Measurements from ENCODE around the gene CBLB.

CBLB gene

GRCh38 chr3:105780107-105780506 is 88.7 kb downstream of the CBLB start:
- Histone ChIP-seq H3K4me2 (ENCODE audit: insufficient read depth, low read length) (no peak overlapping the region), H3K9ac (ENCODE audit: low read depth, low read length) (no peak overlapping the region), H2AFZ (ENCODE audit: low read depth, low read length) (no peak overlapping the region), H3K27ac (ENCODE audit: low read length) (no peak overlapping the region), H3K27me3 (ENCODE audit: insufficient read depth, low read length, poor library complexity) (no peaks in the 10 kb centered on the region), H4K20me1 (ENCODE audit: insufficient read depth, low read length) (no peaks in the 10 kb centered on the region), H3K79me2 (ENCODE audit: insufficient read depth, low read length) (no peaks in the 10 kb centered on the region), H3K9me3 (ENCODE audit: insufficient read depth, low read length, severe bottlenecking) (no peaks in the 10 kb centered on the region), H3K4me3 (ENCODE audit: low read depth in 1 of 2, low read length in 2 of 2) (no peak overlapping the region), H3K4me1 (ENCODE audit: insufficient read depth, low read length) (no peaks in the 10 kb centered on the region), H3K36me3 (ENCODE audit: insufficient read depth, low read length) (no peaks in the 10 kb centered on the region)
- no peak for TF ChIP-seq CTCF (IDR thresholded peaks at IDR 0.05; ENCODE audit: borderline replicate concordance, extremely low read depth, low read length, poor library complexity, severe bottlenecking)
- TF ChIP-seq EZH2 (IDR thresholded peaks at IDR 0.05; ENCODE audit: borderline replicate concordance, low read depth, low read length, severe bottlenecking) = no peak
- no peak for ATAC-seq (ENCODE audit: insufficient read depth, low read depth)
- no peak for DNase-seq

DNA sequence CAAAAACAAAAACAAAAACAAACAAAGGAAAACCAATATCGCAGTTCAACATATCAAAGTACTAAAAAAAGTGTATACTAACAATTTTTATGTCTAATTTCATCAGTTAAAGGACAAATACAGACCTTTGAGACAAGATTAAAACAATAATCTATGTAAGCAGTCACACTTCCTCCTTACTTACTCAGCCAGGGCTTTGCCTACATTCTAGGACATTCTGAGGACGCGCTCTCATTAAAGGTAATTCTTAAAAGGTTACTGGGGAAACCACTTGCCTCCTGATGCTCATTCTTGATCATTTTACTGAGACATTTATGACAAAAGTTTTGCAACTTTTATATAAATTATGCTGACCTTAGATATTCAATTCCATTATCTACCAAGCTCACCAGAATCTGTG is 93.4 kb downstream of the CBLB start:
- Histone ChIP-seq H3K4me2 (ENCODE audit: insufficient read depth, low read length) (no peak overlapping the region), H3K4me1 (ENCODE audit: insufficient read depth, low read length) (no peaks in the 10 kb centered on the region), H3K79me2 (ENCODE audit: insufficient read depth, low read length) (no peaks in the 10 kb centered on the region), H3K27me3 (ENCODE audit: insufficient read depth, low read length, poor library complexity) (no peaks in the 10 kb centered on the region), H3K4me3 (ENCODE audit: low read depth in 1 of 2, low read length in 2 of 2) (no peak overlapping the region), H2AFZ (ENCODE audit: low read depth, low read length) (no peak overlapping the region), H3K36me3 (ENCODE audit: insufficient read depth, low read length) (0 out of 2 replicates have a peak, but pooled peaks cover 3% of the 10 kb centered on the region), H4K20me1 (ENCODE audit: insufficient read depth, low read length) (no peaks in the 10 kb centered on the region), H3K9ac (ENCODE audit: low read depth, low read length) (no peak overlapping the region), H3K27ac (ENCODE audit: low read length) (no peak overlapping the region), H3K9me3 (ENCODE audit: insufficient read depth, low read length, severe bottlenecking) (no peaks in the 10 kb centered on the region)
- TF ChIP-seq CTCF (IDR thresholded peaks at IDR 0.05; ENCODE audit: borderline replicate concordance, extremely low read depth, low read length, poor library complexity, severe bottlenecking) = no peak
- no peak for TF ChIP-seq EZH2 (IDR thresholded peaks at IDR 0.05; ENCODE audit: borderline replicate concordance, low read depth, low read length, severe bottlenecking)
- DNase-seq (no peak), ATAC-seq (ENCODE audit: insufficient read depth, low read depth) (no peak)

DNA sequence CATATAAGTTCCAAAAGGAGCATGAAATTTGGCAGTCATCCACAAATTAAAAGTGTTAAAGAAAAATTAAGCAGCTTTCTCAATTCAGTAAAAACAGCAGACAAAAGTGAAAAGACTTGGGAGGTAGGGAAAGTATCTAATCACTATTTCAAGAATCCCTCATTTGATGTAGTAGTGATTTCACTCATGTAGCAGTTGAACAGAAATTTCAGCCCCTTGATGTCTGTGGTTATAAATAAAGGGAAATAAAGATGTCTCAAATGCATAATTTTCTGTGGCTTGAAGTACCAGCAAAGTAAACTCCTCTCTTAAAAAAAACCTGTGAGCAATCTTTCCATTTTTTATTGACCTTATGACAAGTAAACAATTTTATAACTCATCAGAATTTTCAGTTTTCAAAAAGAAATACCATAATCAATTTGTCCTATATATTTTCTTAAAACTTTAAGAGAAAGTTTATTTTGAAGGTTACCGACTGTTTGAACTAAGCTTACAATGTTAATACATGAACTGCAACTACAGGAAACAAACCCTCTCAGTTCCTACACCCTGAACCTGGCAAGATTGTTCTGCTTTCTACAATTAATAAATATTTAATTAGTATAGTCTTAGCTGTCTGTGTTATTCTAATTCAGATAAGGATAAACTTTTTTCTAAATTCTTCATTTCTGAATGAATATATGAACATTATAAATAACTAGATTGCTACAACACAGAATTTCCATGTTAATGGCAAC is 94.2 kb downstream of the CBLB start:
- Histone ChIP-seq H4K20me1 (ENCODE audit: insufficient read depth, low read length) (no peaks in the 10 kb centered on the region), H3K27me3 (ENCODE audit: insufficient read depth, low read length, poor library complexity) (no peaks in the 10 kb centered on the region), H2AFZ (ENCODE audit: low read depth, low read length) (no peak overlapping the region), H3K79me2 (ENCODE audit: insufficient read depth, low read length) (no peaks in the 10 kb centered on the region), H3K4me1 (ENCODE audit: insufficient read depth, low read length) (no peaks in the 10 kb centered on the region), H3K4me3 (ENCODE audit: low read depth in 1 of 2, low read length in 2 of 2) (no peak overlapping the region), H3K9me3 (ENCODE audit: insufficient read depth, low read length, severe bottlenecking) (no peaks in the 10 kb centered on the region), H3K4me2 (ENCODE audit: insufficient read depth, low read length) (no peak overlapping the region), H3K27ac (ENCODE audit: low read length) (no peak overlapping the region), H3K9ac (ENCODE audit: low read depth, low read length) (no peak overlapping the region), H3K36me3 (ENCODE audit: insufficient read depth, low read length) (0 out of 2 replicates have a peak, but pooled peaks cover 3% of the 10 kb centered on the region)
- ATAC-seq (ENCODE audit: insufficient read depth, low read depth) = no peak
- DNase-seq = no peak
- TF ChIP-seq CTCF (IDR thresholded peaks at IDR 0.05; ENCODE audit: borderline replicate concordance, extremely low read depth, low read length, poor library complexity, severe bottlenecking) (no peak), EZH2 (IDR thresholded peaks at IDR 0.05; ENCODE audit: borderline replicate concordance, low read depth, low read length, severe bottlenecking) (no peak)
